Gastroesophageal sphincter (tissue), 3 donors: ENCODE results near the gene CIAO2A.

Experiments used
- CTCF ChIP-seq, 4 experiments: fragments of 200-600 bp in 2 of 4; fragments of 450-650 bp in 2 of 4; sonication (generic) in 1 of 4; IDR thresholded peaks; one replicate each; pipeline ENCODE4 v1.5.1; 2017 to 2019; ENCODE audit warnings: antibody characterized with exemption in 4 of 4, mild to moderate bottlenecking in 2 of 4, moderate library complexity in 2 of 4
- EP300 ChIP-seq: sonication (generic); formaldehyde crosslinking; IDR thresholded peaks from one replicate; pipeline ENCODE4 v1.6.1; 2017; ENCODE audit warnings: antibody characterized with exemption, mild to moderate bottlenecking
- POLR2A ChIP-seq, 2 donors: fragments of 450-650 bp; IDR thresholded peaks; one replicate each; pipeline ENCODE4 v1.6.1; 2017; ENCODE audit warnings: antibody characterized with exemption in 2 of 2, mild to moderate bottlenecking in 2 of 2, moderate library complexity in 1 of 2
- POLR2AphosphoS5 ChIP-seq: sonication (generic); formaldehyde crosslinking; IDR thresholded peaks from one replicate; pipeline ENCODE4 v1.6.1; 2017; ENCODE audit warnings: antibody characterized with exemption

DNA sequence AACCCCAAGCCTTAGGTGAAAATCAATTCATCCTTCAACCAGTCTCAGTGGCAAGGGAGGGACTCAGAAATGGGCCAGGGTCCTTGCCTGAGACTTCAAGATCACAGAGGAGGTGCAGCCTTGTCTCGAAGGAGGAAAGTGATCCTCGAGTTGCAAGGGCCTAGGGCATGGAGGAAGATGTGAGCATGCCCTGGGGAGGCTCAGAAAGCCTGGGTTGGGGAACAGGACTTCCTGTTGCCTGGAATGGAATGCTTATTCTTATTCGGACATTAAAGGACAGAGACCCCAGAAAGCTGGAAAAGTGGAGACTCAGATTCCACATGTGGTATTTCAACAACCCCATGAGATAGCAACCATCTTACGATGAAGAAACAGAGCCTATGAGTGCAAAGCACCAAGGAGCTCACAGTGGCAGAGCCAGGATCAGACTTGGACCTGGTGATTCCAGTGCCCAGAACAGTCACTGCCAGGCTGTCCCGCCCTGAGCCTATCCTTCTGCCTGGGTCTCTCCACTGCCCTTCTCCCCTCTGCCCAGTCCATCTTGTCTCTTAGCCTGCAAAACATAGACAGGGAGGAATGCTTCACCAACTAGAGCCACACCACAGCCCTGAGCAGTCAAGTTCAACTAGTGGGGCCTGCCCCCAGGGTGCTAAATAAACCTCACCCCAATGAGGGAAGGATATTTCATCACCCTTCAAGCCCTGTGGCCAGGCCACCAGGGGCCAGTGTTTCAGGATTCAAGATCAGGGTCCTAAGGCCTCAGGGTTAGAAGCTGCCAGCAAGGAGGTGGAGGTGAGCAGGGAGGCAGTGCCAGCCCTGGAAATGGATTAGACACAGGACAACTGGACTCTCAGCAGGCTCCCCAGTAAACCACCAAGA, 69.2 kb downstream of the CIAO2A start:
- TF ChIP-seq CTCF (IDR thresholded peaks at IDR 0.05) (no peak), POLR2A (IDR thresholded peaks at IDR 0.05) (no peak), POLR2AphosphoS5 (no peak), EP300 (no peak)
